ENCODE measurements around the gene ZMYND15. TPM values are rescaled to one million over a fixed set of nuclear protein-coding genes. Genes with fewer than 3 reads are reported as not detected.

Gene ZMYND15
- total RNA-seq (2022; extraction: Qiagen RNA extraction; ENCODE audit: low read depth): 0.41 to 0.86 TPM (median 0.60 TPM) in 5 replicates

GRCh38 chr17:4739122-4740024 is at the start of gene ZMYND15, which contains the start of gene CXCL16:
ZMYND15 (plus strand) TSS chr17:4739833; CDS start chr17:4740549, 716 bp downstream.
CXCL16 (minus strand) TSS chr17:4739928; CDS start chr17:4739339, 589 bp downstream.

DNA sequence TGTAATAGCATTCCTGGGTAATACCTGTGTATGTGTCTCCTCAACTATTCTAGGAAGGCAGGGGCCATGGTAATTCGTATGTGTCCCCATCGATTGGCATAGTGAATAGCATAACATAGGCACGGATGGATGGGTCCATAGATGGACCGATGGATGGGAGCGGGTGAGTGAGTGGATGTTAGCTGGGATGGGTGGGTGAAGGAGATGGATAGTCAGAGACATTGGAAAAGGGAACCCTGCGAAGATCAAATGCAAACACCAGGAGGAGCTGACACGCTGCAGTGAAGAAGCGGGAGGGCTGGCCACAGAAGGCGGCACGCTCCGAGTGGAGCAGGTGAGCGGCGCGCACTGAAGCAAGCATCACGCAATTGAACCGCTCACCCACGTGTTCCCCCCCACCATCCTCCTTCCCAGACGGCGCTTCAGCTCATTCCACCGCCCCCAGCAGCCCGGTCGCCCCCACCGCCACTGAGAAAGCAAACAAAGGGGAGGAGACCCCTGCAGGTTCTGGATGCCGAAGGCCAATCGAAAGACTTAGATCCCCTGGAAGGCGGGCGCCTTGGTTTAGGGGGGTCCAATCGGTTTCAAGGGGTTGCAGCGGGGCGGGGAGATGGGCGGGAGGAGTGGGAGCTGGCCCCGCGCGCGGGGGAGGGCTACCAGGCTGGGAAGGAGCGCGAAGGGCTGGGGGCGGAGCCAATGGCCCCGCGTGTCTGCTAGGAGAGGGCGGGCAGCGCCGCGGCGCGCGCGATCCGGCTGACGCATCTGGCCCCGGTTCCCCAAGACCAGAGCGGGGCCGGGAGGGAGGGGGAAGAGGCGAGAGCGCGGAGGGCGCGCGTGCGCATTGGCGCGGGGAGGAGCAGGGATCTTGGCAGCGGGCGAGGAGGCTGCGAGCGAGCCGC is 29.6 kb upstream of the ZMYND15 start, which contains the start of gene ARRB2:
ARRB2 (plus strand) TSS at position 839 of the 899 bp plus-strand sequence. CDS start 90 bp downstream, outside the sequence.

GRCh38 chr17:4771519-4772234 is 32.0 kb downstream of the ZMYND15 start, which contains the start of gene TM4SF5:
TM4SF5 (plus strand) TSS chr17:4771886; CDS start chr17:4771923, 37 bp downstream.

GRCh38 chr17:4786106-4786511 is 46.5 kb downstream of the ZMYND15 start, which contains the start of gene VMO1:
VMO1 (minus strand) TSS chr17:4786364; CDS start chr17:4786352, 12 bp downstream.

DNA sequence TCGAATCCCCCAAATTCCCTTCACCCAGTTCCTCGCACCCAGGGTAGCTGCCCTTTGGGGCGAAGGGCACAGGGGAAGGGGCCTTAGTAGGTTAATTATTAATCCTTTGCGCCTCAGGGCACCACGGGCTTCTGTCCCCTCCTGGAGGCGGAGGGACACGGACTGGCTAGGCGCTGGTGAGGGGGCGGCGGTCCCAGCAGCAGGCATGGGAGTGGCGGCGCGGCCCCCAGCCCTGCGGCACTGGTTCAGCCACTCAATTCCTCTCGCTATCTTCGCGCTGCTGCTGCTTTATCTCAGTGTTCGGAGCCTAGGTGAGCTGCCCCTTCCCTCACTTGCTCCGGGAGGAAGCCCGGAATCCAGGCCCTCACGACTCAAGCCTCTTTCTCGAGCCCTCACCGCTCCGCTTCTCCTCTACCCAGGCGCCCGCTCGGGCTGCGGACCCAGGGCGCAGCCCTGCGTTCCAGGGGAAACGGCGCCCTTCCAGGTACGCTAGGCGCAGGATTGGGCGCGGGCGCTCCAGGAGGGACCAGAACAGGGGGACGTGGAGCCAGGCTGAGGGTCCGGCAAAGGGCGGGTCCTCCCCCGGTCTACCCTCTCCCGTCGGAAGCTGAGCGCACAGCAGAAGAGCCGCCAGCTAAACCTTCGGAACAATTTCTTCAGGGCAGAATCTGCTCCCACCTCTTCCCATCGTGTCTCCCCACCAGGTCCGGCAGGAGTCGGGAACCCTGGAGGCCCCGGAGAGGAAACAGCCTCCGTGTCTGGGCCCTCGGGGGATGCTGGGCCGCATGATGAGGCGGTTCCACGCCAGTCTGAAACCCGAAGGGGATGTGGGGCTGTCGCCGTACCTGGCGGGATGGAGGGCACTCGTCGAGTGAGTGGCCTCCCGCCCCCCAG is 49.4 kb downstream of the ZMYND15 start, which contains the start of gene GLTPD2:
GLTPD2 (plus strand) TSS at position 158 of the 894 bp plus-strand sequence; CDS start at position 206, 48 bp downstream.

Other genes with a start within 250 kb of the ZMYND15 start
- gene SPNS2, start 241.0 kb upstream of the ZMYND15 start, total RNA-seq (2022; extraction: Qiagen RNA extraction; ENCODE audit: low read depth): 6.7 to 14.2 TPM (median 10.1 TPM) in 5 replicates
- 101 to 127 TPM (median 114 TPM) in 5 replicates for gene MYBBP1A, start 184.4 kb upstream of the ZMYND15 start, total RNA-seq (2022; extraction: Qiagen RNA extraction; ENCODE audit: low read depth)
- 0.08 TPM in 1 of 5 replicates, not detected in the others for gene GGT6, start 179.3 kb upstream of the ZMYND15 start, total RNA-seq (2022; extraction: Qiagen RNA extraction; ENCODE audit: low read depth)
- 0.21 to 1.9 TPM (median 1.0 TPM) in 5 replicates for gene SMTNL2, start 155.3 kb upstream of the ZMYND15 start, total RNA-seq (2022; extraction: Qiagen RNA extraction; ENCODE audit: low read depth)
- 0.06 to 0.14 TPM (median 0.10 TPM) in 4 of 5 replicates, not detected in the other for gene ALOX15, start 98.2 kb upstream of the ZMYND15 start, total RNA-seq (2022; extraction: Qiagen RNA extraction; ENCODE audit: low read depth)
- gene PELP1, start 35.7 kb upstream of the ZMYND15 start, total RNA-seq (2022; extraction: Qiagen RNA extraction; ENCODE audit: low read depth): 68.7 to 88.2 TPM (median 76.7 TPM) in 5 replicates
- gene ARRB2, start 29.2 kb upstream of the ZMYND15 start, total RNA-seq (2022; extraction: Qiagen RNA extraction; ENCODE audit: low read depth): 51.9 to 68.9 TPM (median 63.3 TPM) in 5 replicates
- gene MED11, start 8.4 kb upstream of the ZMYND15 start, total RNA-seq (2022; extraction: Qiagen RNA extraction; ENCODE audit: low read depth): 40.9 to 46.9 TPM (median 43.8 TPM) in 5 replicates
- gene CXCL16, start 95 bp downstream of the ZMYND15 start, total RNA-seq (2022; extraction: Qiagen RNA extraction; ENCODE audit: low read depth): 15.0 to 20.2 TPM (median 18.3 TPM) in 5 replicates
- 0.31 to 1.2 TPM (median 0.64 TPM) in 5 replicates for gene TM4SF5, start 32.1 kb downstream of the ZMYND15 start, total RNA-seq (2022; extraction: Qiagen RNA extraction; ENCODE audit: low read depth)
- 0.47 to 1.5 TPM (median 1.3 TPM) in 4 of 5 replicates, not detected in the other for gene VMO1, start 46.5 kb downstream of the ZMYND15 start, total RNA-seq (2022; extraction: Qiagen RNA extraction; ENCODE audit: low read depth)
- gene GLTPD2, start 49.1 kb downstream of the ZMYND15 start, total RNA-seq (2022; extraction: Qiagen RNA extraction; ENCODE audit: low read depth): not detected in 5 replicates
- 443 to 508 TPM (median 482 TPM) in 5 replicates for gene PSMB6, start 56.3 kb downstream of the ZMYND15 start, total RNA-seq (2022; extraction: Qiagen RNA extraction; ENCODE audit: low read depth)
- gene PLD2, start 67.3 kb downstream of the ZMYND15 start, total RNA-seq (2022; extraction: Qiagen RNA extraction; ENCODE audit: low read depth): 20.0 to 27.5 TPM (median 25.1 TPM) in 5 replicates
- 49.3 to 64.6 TPM (median 56.6 TPM) in 5 replicates for gene MINK1, start 93.5 kb downstream of the ZMYND15 start, total RNA-seq (2022; extraction: Qiagen RNA extraction; ENCODE audit: low read depth)
- 0.17 to 0.29 TPM (median 0.28 TPM) in 5 replicates for gene C17orf107, start 159.7 kb downstream of the ZMYND15 start, total RNA-seq (2022; extraction: Qiagen RNA extraction; ENCODE audit: low read depth)
- 0.07 to 0.21 TPM (median 0.08 TPM) in 4 of 5 replicates, not detected in the other for gene CHRNE, start 163.3 kb downstream of the ZMYND15 start, total RNA-seq (2022; extraction: Qiagen RNA extraction; ENCODE audit: low read depth)
- not detected in 5 replicates for gene GP1BA, start 192.4 kb downstream of the ZMYND15 start, total RNA-seq (2022; extraction: Qiagen RNA extraction; ENCODE audit: low read depth)
- gene SLC25A11, start 200.2 kb downstream of the ZMYND15 start, total RNA-seq (2022; extraction: Qiagen RNA extraction; ENCODE audit: low read depth): 65.3 to 82.3 TPM (median 72.2 TPM) in 5 replicates
- 93.0 to 144 TPM (median 121 TPM) in 5 replicates for gene RNF167, start 200.4 kb downstream of the ZMYND15 start, total RNA-seq (2022; extraction: Qiagen RNA extraction; ENCODE audit: low read depth)
- gene PFN1, start 208.7 kb downstream of the ZMYND15 start, total RNA-seq (2022; extraction: Qiagen RNA extraction; ENCODE audit: low read depth): 2,001 to 2,972 TPM (median 2,479 TPM) in 5 replicates
- 51.2 to 61.4 TPM (median 55.7 TPM) in 5 replicates for gene ENO3, start 211.3 kb downstream of the ZMYND15 start, total RNA-seq (2022; extraction: Qiagen RNA extraction; ENCODE audit: low read depth)
- 69.9 to 87.4 TPM (median 71.4 TPM) in 5 replicates for gene SPAG7, start 228.0 kb downstream of the ZMYND15 start, total RNA-seq (2022; extraction: Qiagen RNA extraction; ENCODE audit: low read depth)
- 22.0 to 37.9 TPM (median 31.6 TPM) in 5 replicates for gene CAMTA2, start 247.8 kb downstream of the ZMYND15 start, total RNA-seq (2022; extraction: Qiagen RNA extraction; ENCODE audit: low read depth)